Neural progenitor cell (in vitro differentiated cells): ENCODE results near the gene IGFALS.

Experiments
- CTCF ChIP-seq: fragments of 200-600 bp; sonication (generic); IDR thresholded peaks from 2 replicates; pipeline ENCODE4 v1.5.1; 2017; ENCODE audit warnings: antibody characterized with exemption, mild to moderate bottlenecking
- EZH2 ChIP-seq: fragments of 200-600 bp; sonication (generic); IDR thresholded peaks from 2 replicates; pipeline ENCODE4 v1.6.1; 2017; ENCODE audit warnings: antibody characterized with exemption, mild to moderate bottlenecking, moderate library complexity

- TF ChIP-seq CTCF = peak; percentile 85
- no peak for TF ChIP-seq EZH2
These were observed 20.4 kb downstream of the IGFALS start, which contains the start of gene MRPS34 for GRCh38 chr16:1772908-1773702.
